PC-3 (cell line): ENCODE data around the gene CRYBG2.

ENCODE experiments used
- CTCF ChIP-seq: fragments of 300-600 bp; sonication (generic); conservative IDR thresholded peaks from 2 replicates; pipeline ENCODE4 v1.5.1; 2017; ENCODE audit warnings: antibody characterized with exemption, low read depth, mild to moderate bottlenecking, low read length
- EZH2 ChIP-seq: fragments of 300-600 bp; sonication (generic); IDR thresholded peaks from one replicate; pipeline ENCODE4 v1.6.1; 2017; ENCODE audit warnings: antibody characterized with exemption, mild to moderate bottlenecking, low read length; ENCODE audit not compliant: unreplicated experiment
- EZH2phosphoT487 ChIP-seq: fragments of 300-600 bp; sonication (generic); IDR thresholded peaks from 2 replicates; pipeline ENCODE4 v1.6.1; 2018; ENCODE audit warnings: mild to moderate bottlenecking, antibody characterized with exemption, low read length, borderline replicate concordance

GRCh38 chr1:26349877-26350244 lies 4.1 kb downstream of the CRYBG2 start:
- TF ChIP-seq CTCF (no peak), EZH2phosphoT487 (no peak), EZH2 (no peak)
